OCI-LY7 (cell line): ENCODE results near the gene CXorf58. TPM values are rescaled to one million over a fixed set of nuclear protein-coding genes. Genes with fewer than 3 reads are reported as not detected.

Experiments used
- BruUV-seq: library from RNA; stranded (reverse); fragments of 400-500 nt; replicated peaks from 2 replicates; lab custom pipeline; 2021; lab: Mats Ljungman, UMichigan
- CTCF ChIA-PET: fragments of 300-600 bp; sonication (Branson Sonifier 250); formaldehyde crosslinking; loops from one replicate; lab custom pipeline; 2022; ENCODE audit warnings: antibody characterized with exemption; ENCODE audit not compliant: unreplicated experiment; lab: Charles Lee
- POLR2A ChIA-PET: fragments of 300-600 bp; sonication (Branson Sonifier 250); formaldehyde crosslinking; loops from one replicate; lab custom pipeline; 2022; ENCODE audit warnings: antibody characterized with exemption; lab: Charles Lee
- DNase-seq: peaks from one replicate; pipeline ENCODE4 v3.0.0-alpha.2; 2015; ENCODE audit warnings: low spot score
- H2AFZ ChIP-seq: fragments of 200-600 bp; sonication (generic), shearing (Covaris generic); 2 replicates; pipeline ENCODE4 v1.6.1; 2014; ENCODE audit warnings: mild to moderate bottlenecking, antibody characterized with exemption, low read length, moderate library complexity
- H3K27ac ChIP-seq: fragments of 200-600 bp; sonication (generic); 2 replicates; pipeline ENCODE4 v1.5.1; 2014; ENCODE audit warnings: mixed run types, low read depth, mild to moderate bottlenecking, moderate library complexity, low read length, inconsistent platforms; ENCODE audit not compliant: poor library complexity, severe bottlenecking
- H3K36me3 ChIP-seq: fragments of 200-600 bp; sonication (generic); 2 replicates; pipeline ENCODE4 v1.6.1; 2014; ENCODE audit warnings: mild to moderate bottlenecking, antibody characterized with exemption, low read length, moderate library complexity, mixed read lengths; ENCODE audit not compliant: insufficient read depth
- H3K4me1 ChIP-seq: fragments of 200-600 bp; sonication (generic); 2 replicates; pipeline ENCODE4 v1.5.1; 2014; ENCODE audit warnings: mild to moderate bottlenecking, low read length; ENCODE audit not compliant: insufficient read depth, poor library complexity, severe bottlenecking
- H3K4me2 ChIP-seq: fragments of 200-600 bp; sonication (generic); 2 replicates; pipeline ENCODE4 v1.6.1; 2014; ENCODE audit warnings: mild to moderate bottlenecking, low read length
- H3K4me3 ChIP-seq: fragments of 200-600 bp; sonication (generic); 2 replicates; pipeline ENCODE4 v1.5.1; 2014; ENCODE audit warnings: mild to moderate bottlenecking, low read depth, low read length; ENCODE audit not compliant: poor library complexity, severe bottlenecking
- H3K79me2 ChIP-seq: fragments of 200-600 bp; sonication (generic); 2 replicates; pipeline ENCODE4 v1.6.1; 2016; ENCODE audit warnings: low read depth, mild to moderate bottlenecking, low read length, moderate library complexity, mixed read lengths; ENCODE audit not compliant: insufficient read depth
- H3K9me2 ChIP-seq: fragments of 200-600 bp; sonication (generic); 2 replicates; pipeline ENCODE4 v1.6.1; 2016; ENCODE audit warnings: mild to moderate bottlenecking, low read length, mixed read lengths; ENCODE audit not compliant: insufficient read depth
- H3K9me3 ChIP-seq: fragments of 200-600 bp; sonication (generic); 2 replicates; pipeline ENCODE4 v1.6.1; 2014; ENCODE audit warnings: mild to moderate bottlenecking, mixed run types, low read length, mixed read lengths
- H4K20me1 ChIP-seq: fragments of 200-600 bp; sonication (generic); 2 replicates; pipeline ENCODE4 v1.6.1; 2014; ENCODE audit warnings: mild to moderate bottlenecking, antibody characterized with exemption, low read length, moderate library complexity, mixed read lengths; ENCODE audit not compliant: insufficient read depth
- CTCF ChIP-seq: fragments of 200-600 bp; sonication (generic); conservative IDR thresholded peaks from 2 replicates; pipeline ENCODE4 v1.5.1; 2014; ENCODE audit warnings: mild to moderate bottlenecking, antibody characterized with exemption, low read length, moderate library complexity, mixed read lengths
- EZH2phosphoT487 ChIP-seq: fragments of 200-600 bp; sonication (generic); IDR thresholded peaks from 2 replicates; pipeline ENCODE4 v1.6.1; 2018; ENCODE audit warnings: low read depth, borderline replicate concordance, mild to moderate bottlenecking, mixed run types, antibody characterized with exemption, low read length, moderate library complexity, mixed read lengths
- intact Hi-C: fragments of 100-400 bp; cut with micrococcal nuclease; formaldehyde crosslinking; loops from one replicate; pipeline ENCODE4 v1.10.0; 2022; ENCODE audit not compliant: unreplicated experiment
- total RNA-seq, 2 experiments: library from RNA; depleted of rRNA in 1 of 2; stranded (reverse); fragments of >200 nt in 1 of 2; shearing (Covaris generic) in 1 of 2; gene quantifications; 2 replicates each; pipeline ENCODE4 v1.2.3, GENCODE V29; 2014 to 2022

The CXorf58 gene
- total RNA-seq, 2 experiments from 2014 or later, result 0.46 TPM; not detected in 1

DNA sequence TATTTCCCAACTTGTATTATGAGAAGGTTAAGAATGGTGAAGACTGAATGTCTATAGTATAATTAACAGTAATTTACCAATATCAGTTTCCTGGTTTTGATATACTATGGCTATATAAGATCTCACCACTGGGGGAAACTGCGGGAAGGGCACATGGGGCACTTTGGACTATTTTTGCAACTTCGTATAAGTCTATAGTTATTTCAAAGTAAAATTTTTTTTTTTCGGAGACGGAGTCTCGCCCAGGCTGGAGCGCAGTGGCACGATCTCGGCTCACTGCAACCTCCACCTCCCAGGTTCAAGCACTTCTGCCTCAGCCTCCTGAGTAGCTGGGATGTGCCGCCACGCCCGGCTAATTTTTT, 46.1 kb downstream of the CXorf58 start:
- no TSS peak for BruUV-seq
- peak overlapping the region; percentile 53 for H3K4me3 ChIP-seq

DNA sequence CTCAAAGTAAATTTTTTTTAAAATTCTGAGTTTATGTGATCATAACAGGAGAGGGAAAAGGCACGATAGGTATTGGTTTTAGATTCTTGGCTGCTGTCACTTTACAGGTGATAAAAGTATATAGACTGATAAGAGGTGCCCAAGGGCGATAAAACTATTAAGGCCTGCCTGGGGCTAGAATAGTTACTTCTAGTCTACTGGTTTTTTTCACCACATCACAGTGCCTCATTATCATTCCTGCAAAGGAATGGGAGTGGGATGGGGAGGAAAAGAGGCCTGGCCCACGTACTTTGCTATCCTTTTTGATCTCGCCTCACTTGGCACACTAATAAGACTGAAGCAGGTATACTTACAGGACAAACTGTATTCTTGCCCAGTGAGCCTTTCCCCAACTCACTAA, 46.6 kb downstream of the CXorf58 start:
- Histone ChIP-seq H3K27ac (no peak overlapping the region), H3K79me2 (no peaks in the 10 kb centered on the region), H3K9me3 (no peaks in the 10 kb centered on the region), H3K4me2 (no peak overlapping the region), H3K9me2 (no peaks in the 10 kb centered on the region), H3K4me1 (peaks cover 18% of the 10 kb centered on the region), H4K20me1 (no peaks in the 10 kb centered on the region), H3K36me3 (no peaks in the 10 kb centered on the region), H3K4me3 (no peak overlapping the region), H2AFZ (peak overlapping the region; percentile 100; the same call in 1 of the 2 replicates)
- BruUV-seq, result no TSS peak
- ChIA-PET CTCF (no interaction called here), POLR2A (interaction anchor here (0.6 kb wide), 2 partner anchors 15 to 40 kb away, joined by 3 read pairs; no protein-coding TSS in a partner anchor)
- DNase-seq, result no peak
- intact Hi-C loops, result no loop called here
- no peak for TF ChIP-seq EZH2phosphoT487

More for the DNA sequence above, 46.1 kb downstream of the CXorf58 start:
- Histone ChIP-seq H3K9me3 (no peaks in the 10 kb centered on the region), H3K9me2 (no peaks in the 10 kb centered on the region), H3K36me3 (no peaks in the 10 kb centered on the region), H2AFZ (peak overlapping the region; percentile 100), H4K20me1 (no peaks in the 10 kb centered on the region), H3K4me1 (peaks cover 18% of the 10 kb centered on the region), H3K27ac (peak overlapping the region; percentile 63), H3K4me2 (peak overlapping the region; percentile 84), H3K79me2 (no peaks in the 10 kb centered on the region)
- ChIA-PET CTCF (no interaction called here), POLR2A (interaction anchor here (0.6 to 1.4 kb wide), 3 partner anchors 8 to 47 kb away, joined by 3 to 5 read pairs (median 3); no protein-coding TSS in a partner anchor)
- intact Hi-C loops, result loop anchor here (2.0 kb wide), 1 partner anchor 45 kb away; the partner anchor contains the start of gene CXorf58
- TF ChIP-seq CTCF (peak; percentile 51), EZH2phosphoT487 (no peak)
- DNase-seq, result peak; percentile 26

GRCh38 chrX:23959781-23960180, 52.0 kb downstream of the CXorf58 start:
- intact Hi-C loops, result no loop called here
- H2AFZ ChIP-seq, result no peak overlapping the region
- ChIA-PET POLR2A (interaction anchor here (0.6 kb wide), 1 partner anchor 22 kb away, joined by 3 read pairs; no protein-coding TSS in a partner anchor), CTCF (no interaction called here)
- no peaks in the 10 kb centered on the region for H3K36me3 ChIP-seq
- no TSS peak for BruUV-seq
- no peaks in the 10 kb centered on the region for H3K9me2 ChIP-seq
- H3K4me1 ChIP-seq, result no peaks in the 10 kb centered on the region
- no peak overlapping the region for H3K27ac ChIP-seq
- no peaks in the 10 kb centered on the region for H3K79me2 ChIP-seq
- no peaks in the 10 kb centered on the region for H3K9me3 ChIP-seq
- no peak overlapping the region for H3K4me2 ChIP-seq
- DNase-seq, result no peak
- TF ChIP-seq EZH2phosphoT487, result no peak
- TF ChIP-seq CTCF, result no peak
- H4K20me1 ChIP-seq, result no peaks in the 10 kb centered on the region
- no peak overlapping the region for H3K4me3 ChIP-seq
